Left forelimb (tissue), 1 donor: Measurements from ENCODE around the gene TRIM43B.
"Not testable (repeated sequence)": the region's sequence is repeated elsewhere in the genome, so short reads cannot be mapped to it uniquely, and the experiment has no call there.

Source experiments
- DNase-seq: peaks from one replicate; pipeline ENCODE4 v3.0.0-alpha.2; 2018; ENCODE audit warnings: low spot score

The TRIM43B gene

DNA sequence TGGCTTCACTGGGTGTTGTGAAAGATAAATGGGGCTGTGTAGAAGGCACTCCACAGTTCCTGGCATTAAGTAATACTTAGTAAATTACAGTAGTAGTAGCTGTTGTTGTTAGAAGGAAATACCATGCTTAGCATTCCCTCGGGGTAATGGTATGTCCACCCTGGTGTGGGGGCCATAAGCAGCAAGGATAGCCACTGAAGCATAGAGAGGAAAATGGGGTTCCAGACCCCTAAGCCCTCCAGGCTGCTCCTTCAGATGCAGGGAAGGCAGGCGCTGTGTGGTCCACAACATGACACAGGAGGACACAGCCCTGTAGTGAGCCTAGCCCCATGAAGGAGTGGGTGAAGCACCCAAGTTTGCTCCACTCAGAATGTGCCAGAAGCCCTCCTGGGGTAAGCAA, 50.6 kb downstream of the TRIM43B start:
- DNase-seq = not testable (repeated sequence)

DNA sequence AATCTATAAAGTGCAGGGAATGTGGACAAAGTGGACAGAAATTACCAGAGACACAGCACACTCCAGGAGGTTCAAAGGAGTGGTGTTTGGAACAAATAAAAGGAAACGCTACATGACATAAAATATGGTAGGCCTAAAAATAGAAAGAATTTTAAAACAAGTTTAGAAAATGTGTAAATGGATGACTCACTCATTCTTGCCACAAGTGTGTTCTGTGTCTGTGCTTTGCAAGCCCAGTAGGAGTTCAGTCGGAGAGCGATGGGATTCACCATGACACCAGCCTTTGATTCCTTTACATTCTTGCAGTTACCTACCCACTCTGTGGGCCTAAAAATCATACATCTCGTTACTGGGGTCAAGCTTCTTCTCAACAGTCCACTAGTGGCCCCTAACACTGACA, 51.2 kb downstream of the TRIM43B start:
- not testable (repeated sequence) for DNase-seq

DNA sequence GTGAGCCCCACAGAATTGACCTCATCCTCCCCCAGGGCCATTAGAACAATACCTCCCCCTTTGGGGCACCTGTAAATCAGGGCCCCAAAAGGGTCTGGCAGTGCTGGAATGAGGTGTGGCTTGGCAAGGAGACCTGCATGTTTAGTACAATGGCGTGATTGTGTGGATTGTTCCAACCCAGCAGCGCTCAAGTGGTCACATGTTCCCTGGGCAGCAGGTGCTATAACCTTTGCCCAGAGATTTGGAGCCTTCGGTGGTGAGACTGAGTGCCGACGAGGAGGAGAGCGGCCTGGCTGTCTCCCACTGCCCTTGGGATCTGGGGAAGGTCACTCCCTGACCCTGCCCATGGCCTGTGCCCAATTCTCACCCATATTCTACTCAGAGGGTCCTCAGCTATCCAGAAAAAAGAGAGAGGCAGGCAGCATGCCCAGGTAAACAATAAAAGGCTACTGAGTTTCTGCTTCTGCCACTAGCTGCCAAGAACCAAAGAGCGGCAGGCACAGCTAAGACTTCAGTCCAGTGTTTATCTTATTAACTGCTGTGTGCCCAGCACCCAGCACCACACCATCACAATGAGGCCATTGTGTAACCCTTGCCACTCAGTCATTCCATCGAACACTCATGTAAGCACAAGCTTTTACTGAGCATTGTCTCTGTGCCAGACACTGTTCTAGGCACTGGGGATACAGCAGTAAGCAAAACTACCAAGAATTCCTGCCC, 54.6 kb downstream of the TRIM43B start:
- not testable (repeated sequence) for DNase-seq

DNA sequence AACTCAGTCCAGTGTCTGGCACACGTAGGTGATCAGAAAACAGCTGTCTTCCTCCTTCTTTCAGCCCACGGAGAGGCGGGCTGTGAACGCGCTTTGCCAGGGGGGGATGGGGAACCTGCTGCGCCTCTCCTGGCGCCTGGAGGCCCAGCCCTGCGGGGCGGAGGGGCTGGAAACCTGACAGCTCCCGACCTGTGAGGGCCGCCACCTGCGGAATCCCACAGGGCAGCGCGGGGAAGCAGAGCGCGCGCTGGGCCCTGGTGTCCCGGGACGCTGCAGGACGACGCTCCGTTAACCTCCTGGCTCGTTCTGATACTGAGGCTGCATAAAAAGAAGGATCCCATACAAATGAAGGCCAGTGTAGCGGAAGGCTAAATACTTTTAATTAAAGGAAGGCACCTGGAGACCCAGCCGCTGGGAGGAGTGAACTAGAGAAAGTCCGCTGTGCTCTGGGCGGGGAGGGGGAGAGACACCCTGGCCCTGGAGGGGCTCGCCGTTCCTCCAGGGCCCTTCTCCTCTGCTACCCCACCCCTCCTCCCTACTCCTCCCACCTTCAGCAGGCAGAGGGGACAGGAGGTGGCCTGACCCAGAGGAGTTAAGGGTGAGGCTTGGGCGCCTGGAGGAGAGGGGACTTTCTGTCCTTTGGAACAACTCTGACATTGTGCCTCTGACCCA, 57.2 kb downstream of the TRIM43B start:
- DNase-seq = not testable (repeated sequence)
